Measurements from ENCODE around the gene SENP2.

GRCh38 chr3:185560676-185561075 is 25.4 kb upstream of the SENP2 start:
- TF ChIP-seq POLR2A (IDR thresholded peaks at IDR 0.05; ENCODE audit: low read length) = no peak
- no peak for TF ChIP-seq PBX3 (IDR thresholded peaks at IDR 0.05)
- TF ChIP-seq CTCF (IDR thresholded peaks at IDR 0.05) = no peak
